ENCODE results near the gene ASXL2.

The ASXL2 gene

DNA sequence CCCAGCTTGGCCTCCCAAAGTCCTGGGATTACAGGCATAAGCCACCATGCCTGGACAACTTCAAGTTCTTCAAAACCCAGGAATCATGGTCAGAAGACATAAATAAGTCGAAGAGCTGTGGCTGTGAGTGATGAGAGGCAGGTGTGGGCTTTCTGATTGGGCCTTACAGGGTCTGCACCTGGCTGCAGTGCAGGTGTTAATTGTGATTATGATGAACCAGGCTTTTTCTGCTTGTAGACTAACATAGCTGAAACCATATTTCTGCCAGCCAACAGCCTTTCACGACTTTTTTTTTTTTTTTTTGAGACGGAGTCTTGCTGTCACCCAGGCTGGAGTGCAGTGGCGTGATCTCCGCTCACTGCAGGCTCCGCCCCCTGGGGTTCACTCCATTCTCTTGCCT lies 190.1 kb downstream of the ASXL2 start:
- Histone ChIP-seq H3K9ac (ENCODE audit: low read length) (no peak overlapping the region), H3K79me2 (ENCODE audit: low read length) (no peaks in the 10 kb centered on the region), H3K36me3 (replicated peaks; ENCODE audit: low read depth, low read length) (no peaks in the 10 kb centered on the region), H3K4me3 (ENCODE audit: low read length) (no peak overlapping the region), H3K9me3 (ENCODE audit: insufficient read depth, low read length) (no peaks in the 10 kb centered on the region), H2AFZ (ENCODE audit: low read depth, low read length) (no peak overlapping the region), H3K4me1 (ENCODE audit: low read length) (no peaks in the 10 kb centered on the region), H3K4me2 (ENCODE audit: low read length) (no peak overlapping the region), H3K27me3 (ENCODE audit: low read depth, low read length) (peaks cover 26% of the 10 kb centered on the region), H3K27ac (ENCODE audit: low read length) (no peak overlapping the region), H4K20me1 (ENCODE audit: insufficient read depth, low read length) (no peaks in the 10 kb centered on the region)
- TF ChIP-seq EZH2phosphoT487 (IDR thresholded peaks at IDR 0.05; ENCODE audit: low read depth), result no peak
- TF ChIP-seq, protein P1, sequence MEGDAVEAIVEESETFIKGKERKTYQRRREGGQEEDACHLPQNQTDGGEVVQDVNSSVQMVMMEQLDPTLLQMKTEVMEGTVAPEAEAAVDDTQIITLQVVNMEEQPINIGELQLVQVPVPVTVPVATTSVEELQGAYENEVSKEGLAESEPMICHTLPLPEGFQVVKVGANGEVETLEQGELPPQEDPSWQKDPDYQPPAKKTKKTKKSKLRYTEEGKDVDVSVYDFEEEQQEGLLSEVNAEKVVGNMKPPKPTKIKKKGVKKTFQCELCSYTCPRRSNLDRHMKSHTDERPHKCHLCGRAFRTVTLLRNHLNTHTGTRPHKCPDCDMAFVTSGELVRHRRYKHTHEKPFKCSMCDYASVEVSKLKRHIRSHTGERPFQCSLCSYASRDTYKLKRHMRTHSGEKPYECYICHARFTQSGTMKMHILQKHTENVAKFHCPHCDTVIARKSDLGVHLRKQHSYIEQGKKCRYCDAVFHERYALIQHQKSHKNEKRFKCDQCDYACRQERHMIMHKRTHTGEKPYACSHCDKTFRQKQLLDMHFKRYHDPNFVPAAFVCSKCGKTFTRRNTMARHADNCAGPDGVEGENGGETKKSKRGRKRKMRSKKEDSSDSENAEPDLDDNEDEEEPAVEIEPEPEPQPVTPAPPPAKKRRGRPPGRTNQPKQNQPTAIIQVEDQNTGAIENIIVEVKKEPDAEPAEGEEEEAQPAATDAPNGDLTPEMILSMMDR (IDR thresholded peaks at IDR 0.05; ENCODE audit: low read depth, low read length), result no peak

DNA sequence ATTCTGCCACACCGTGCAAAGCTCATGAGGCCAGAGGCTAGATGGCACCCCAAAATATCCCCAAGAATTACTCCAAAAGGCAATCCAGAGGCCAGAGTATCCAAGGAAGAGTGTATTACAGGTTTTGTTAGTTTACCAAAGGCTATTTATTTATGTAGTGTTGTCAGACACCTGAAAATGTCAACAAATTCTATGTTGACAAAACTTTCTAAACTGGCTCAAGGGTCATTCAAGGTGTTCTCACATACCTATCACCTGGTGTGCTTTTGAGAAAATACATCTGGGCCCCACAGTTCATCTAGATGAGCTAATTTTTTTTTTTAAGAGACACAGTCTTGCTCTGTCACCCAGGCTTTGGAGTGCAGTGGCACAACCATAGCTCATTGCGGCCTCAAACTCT lies 192.5 kb downstream of the ASXL2 start:
- no peak overlapping the region for H2AFZ ChIP-seq (ENCODE audit: low read depth, low read length)
- no peak overlapping the region for H3K4me3 ChIP-seq (ENCODE audit: low read length)
- no peaks in the 10 kb centered on the region for H3K36me3 ChIP-seq (replicated peaks; ENCODE audit: low read depth, low read length)
- H3K27ac ChIP-seq (ENCODE audit: low read length), result no peak overlapping the region
- peaks cover 32% of the 10 kb centered on the region for H3K27me3 ChIP-seq (ENCODE audit: low read depth, low read length)
- TF ChIP-seq, protein P1 (IDR thresholded peaks at IDR 0.05; ENCODE audit: low read depth, low read length), result no peak
- no peak for TF ChIP-seq EZH2phosphoT487 (IDR thresholded peaks at IDR 0.05; ENCODE audit: low read depth)
- no peaks in the 10 kb centered on the region for H3K79me2 ChIP-seq (ENCODE audit: low read length)
- H3K4me1 ChIP-seq (ENCODE audit: low read length), result no peaks in the 10 kb centered on the region
- H3K9ac ChIP-seq (ENCODE audit: low read length), result no peak overlapping the region
- H3K9me3 ChIP-seq (ENCODE audit: insufficient read depth, low read length), result no peaks in the 10 kb centered on the region
- no peak overlapping the region for H3K4me2 ChIP-seq (ENCODE audit: low read length)
- H4K20me1 ChIP-seq (ENCODE audit: insufficient read depth, low read length), result no peaks in the 10 kb centered on the region

DNA sequence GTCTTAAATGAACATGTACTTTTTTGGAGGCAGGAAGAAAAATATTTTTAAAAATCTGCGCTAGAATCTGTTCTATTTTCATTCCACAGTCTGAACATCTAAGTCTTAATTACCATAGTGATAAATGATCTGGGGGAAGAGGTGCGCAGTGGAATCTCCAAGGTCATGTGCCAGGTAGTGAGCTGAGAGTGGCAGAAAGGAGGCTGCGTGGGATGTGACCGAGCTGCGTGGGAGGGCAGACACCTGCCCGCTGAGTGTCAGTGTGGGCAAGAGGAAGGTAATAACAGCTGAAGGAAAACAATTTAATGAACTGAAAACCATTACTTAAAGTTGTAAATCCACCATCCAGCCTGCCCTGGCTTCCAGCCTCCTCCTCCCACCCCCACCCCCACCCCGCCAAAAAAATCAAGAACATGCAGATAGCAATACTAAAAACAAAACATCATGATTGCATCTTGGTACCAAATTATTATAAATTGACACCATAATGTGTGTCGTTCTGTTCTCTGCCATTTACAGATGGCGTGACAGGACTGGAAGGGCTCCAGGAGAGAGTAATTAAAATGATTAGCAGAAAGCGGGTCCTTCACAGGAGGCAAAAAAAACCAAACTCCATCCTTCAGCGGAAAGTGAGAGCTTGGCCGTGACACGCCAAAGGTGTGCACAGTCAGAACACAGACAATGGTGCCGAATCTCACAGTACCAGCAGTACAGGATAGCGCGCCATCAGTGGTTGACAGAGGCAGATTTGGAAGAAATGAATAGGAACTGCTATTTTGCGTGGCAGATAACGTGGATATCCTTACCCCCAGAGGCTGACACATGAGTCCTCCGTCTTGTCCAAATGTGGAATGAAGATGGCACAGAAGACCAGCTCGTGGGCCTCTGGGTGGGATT lies 193.5 kb downstream of the ASXL2 start:
- Histone ChIP-seq H3K4me2 (ENCODE audit: low read length) (no peak overlapping the region), H2AFZ (ENCODE audit: low read depth, low read length) (no peak overlapping the region), H3K4me3 (ENCODE audit: low read length) (no peak overlapping the region), H3K9ac (ENCODE audit: low read length) (no peak overlapping the region), H3K9me3 (ENCODE audit: insufficient read depth, low read length) (no peaks in the 10 kb centered on the region), H4K20me1 (ENCODE audit: insufficient read depth, low read length) (no peaks in the 10 kb centered on the region), H3K27me3 (ENCODE audit: low read depth, low read length) (peaks cover 29% of the 10 kb centered on the region), H3K27ac (ENCODE audit: low read length) (no peak overlapping the region), H3K36me3 (replicated peaks; ENCODE audit: low read depth, low read length) (no peaks in the 10 kb centered on the region), H3K79me2 (ENCODE audit: low read length) (no peaks in the 10 kb centered on the region), H3K4me1 (ENCODE audit: low read length) (no peaks in the 10 kb centered on the region)
- TF ChIP-seq, protein P1 (IDR thresholded peaks at IDR 0.05; ENCODE audit: low read depth, low read length), result no peak
- TF ChIP-seq EZH2phosphoT487 (IDR thresholded peaks at IDR 0.05; ENCODE audit: low read depth), result no peak
